Measurements from ENCODE around the gene PCF11.

The PCF11 gene

GRCh38 chr11:83223457-83223856 lies 66.5 kb downstream of the PCF11 start:
- no peak overlapping the region for H3K4me3 ChIP-seq (ENCODE audit: low read depth, low read length)
- no peak for TF ChIP-seq CTCF (IDR thresholded peaks at IDR 0.05; ENCODE audit: low read depth, low read length)

GRCh38 chr11:83235825-83236224 lies 78.9 kb downstream of the PCF11 start:
- no peak for DNase-seq
- H3K36me3 ChIP-seq = no peaks in the 10 kb centered on the region
- H3K4me3 ChIP-seq (ENCODE audit: low read depth, low read length) = no peak overlapping the region
- H3K27ac ChIP-seq = no peak overlapping the region
- no peaks in the 10 kb centered on the region for H3K9me3 ChIP-seq (ENCODE audit: severe bottlenecking)
- TF ChIP-seq CTCF (IDR thresholded peaks at IDR 0.05; ENCODE audit: low read depth, low read length) = no peak
- H3K27me3 ChIP-seq (ENCODE audit: insufficient read depth, low read depth, severe bottlenecking) = no peaks in the 10 kb centered on the region

More at GRCh38 chr11:83223457-83223856, 66.5 kb downstream of the PCF11 start:
- Histone ChIP-seq H3K36me3 (no peaks in the 10 kb centered on the region), H3K27me3 (ENCODE audit: insufficient read depth, low read depth, severe bottlenecking) (no peaks in the 10 kb centered on the region), H3K9me3 (ENCODE audit: severe bottlenecking) (no peaks in the 10 kb centered on the region), H3K27ac (no peak overlapping the region)
- DNase-seq = no peak

Measured in WERI-Rb-1 (cell line).